K562 (cell line): ENCODE measurements around the gene BBC3. TPM values are rescaled to one million over a fixed set of nuclear protein-coding genes. Genes with fewer than 3 reads are reported as not detected.

Experiments
- CCNT2 ChIP-seq: IDR thresholded peaks from 2 replicates; pipeline ENCODE4 v1.6.1; 2011; ENCODE audit warnings: borderline replicate concordance, low read depth, mild to moderate bottlenecking, moderate library complexity, mixed read lengths, low read length; ENCODE audit not compliant: insufficient read length; ENCODE audit errors: extremely low read depth
- EGR1 ChIP-seq: fragments of 450-650 bp; conservative IDR thresholded peaks from 2 replicates; pipeline ENCODE4 v1.6.1; 2017; ENCODE audit warnings: mild to moderate bottlenecking
- ETV5 ChIP-seq: sonication (generic); formaldehyde crosslinking; IDR thresholded peaks from 2 replicates; pipeline ENCODE4 v1.4.0; 2020; ENCODE audit warnings: low read depth, mild to moderate bottlenecking, missing genetic modification reagents
- MCM3 ChIP-seq: fragments of 450-650 bp; IDR thresholded peaks from 2 replicates; pipeline ENCODE4 v1.6.1; 2016
- MEF2D ChIP-seq: conservative IDR thresholded peaks from 2 replicates; pipeline ENCODE4 v1.6.1; 2016; ENCODE audit warnings: low read depth, missing genetic modification characterization, missing compliant biosample characterization
- TAF7 ChIP-seq: fragments of 450-650 bp; IDR thresholded peaks from 2 replicates; pipeline ENCODE4 v1.6.1; 2016; ENCODE audit warnings: missing genetic modification characterization, missing compliant biosample characterization
- XRCC5 ChIP-seq: fragments of 200-400 bp; formaldehyde crosslinking; IDR thresholded peaks from 2 replicates; pipeline ENCODE4 v1.6.1; 2017; ENCODE audit warnings: low read depth, mild to moderate bottlenecking, low read length
- polyA plus RNA-seq, 8 experiments: library from polyadenylated mRNA; depleted of rRNA in 4 of 8; stranded (reverse) in 5 of 8; unstranded in 3 of 8; fragments of >200 nt; fragmentation: Nextera tagmentation in 2 of 8; fragmentation: Illumina TruSeq in 1 of 8; extraction: Ambion mirVana in 2 of 8; extraction: Trizol in 1 of 8; gene quantifications; 2 replicates each; pipeline versions ENCODE4 v1.2.1 to v1.2.3, GENCODE V29; 2011 to 2014; ENCODE audit warnings: inconsistent platforms in 1 of 8, missing spikeins in 1 of 8
- total RNA-seq, 7 experiments: library from RNA; depleted of rRNA in 6 of 7; stranded (reverse); fragments of >200 nt in 6 of 7; fragmentation: Illumina TruSeq in 2 of 7; extraction: Trizol in 2 of 7; gene quantifications; 2 replicates each; pipeline versions ENCODE4 v1.2.1 to v1.2.3, GENCODE V29; 2011 to 2021; ENCODE audit warnings: low replicate concordance in 1 of 7
- TF ChIP-seq, protein P1 (sequence below): fragments of 200-800 bp; sonication (Bioruptor generic); IDR thresholded peaks from 2 replicates; pipeline ENCODE4 v1.6.1; 2017; ENCODE audit warnings: missing genetic modification characterization, missing compliant biosample characterization
- TF ChIP-seq, protein P2 (sequence below): fragments of 250-450 bp; sonication (Bioruptor Pico); IDR thresholded peaks from 2 replicates; pipeline ENCODE4 v1.9.0; 2021; ENCODE audit warnings: mild to moderate bottlenecking
- TF ChIP-seq, protein P3 (sequence below): sonication (generic); formaldehyde crosslinking; IDR thresholded peaks from 2 replicates; pipeline ENCODE4 v1.8.1; 2023; ENCODE audit warnings: mild to moderate bottlenecking, missing genetic modification reagents
- TF ChIP-seq, protein P4 (sequence below): fragments of 450-650 bp; formaldehyde crosslinking; IDR thresholded peaks from 2 replicates; pipeline ENCODE4 v1.4.0; 2020; ENCODE audit warnings: mild to moderate bottlenecking, moderate library complexity
- TF ChIP-seq, protein P5 (sequence below): sonication (generic); formaldehyde crosslinking; IDR thresholded peaks from 2 replicates; pipeline ENCODE4 v1.8.0; 2023; ENCODE audit warnings: missing genetic modification reagents, mild to moderate bottlenecking, borderline replicate concordance
- TF ChIP-seq, protein P6 (sequence below): sonication (generic); formaldehyde crosslinking; IDR thresholded peaks from 2 replicates; pipeline ENCODE4 v1.8.0; 2022; ENCODE audit warnings: mild to moderate bottlenecking, missing genetic modification reagents

The BBC3 gene
- total and polyA plus RNA-seq, 9 of the 15 experiments (the other 6 are each of a cell fraction or from before 2014, with no cell fraction given), result 0.15 to 30.7 (median 4.8) TPM

DNA sequence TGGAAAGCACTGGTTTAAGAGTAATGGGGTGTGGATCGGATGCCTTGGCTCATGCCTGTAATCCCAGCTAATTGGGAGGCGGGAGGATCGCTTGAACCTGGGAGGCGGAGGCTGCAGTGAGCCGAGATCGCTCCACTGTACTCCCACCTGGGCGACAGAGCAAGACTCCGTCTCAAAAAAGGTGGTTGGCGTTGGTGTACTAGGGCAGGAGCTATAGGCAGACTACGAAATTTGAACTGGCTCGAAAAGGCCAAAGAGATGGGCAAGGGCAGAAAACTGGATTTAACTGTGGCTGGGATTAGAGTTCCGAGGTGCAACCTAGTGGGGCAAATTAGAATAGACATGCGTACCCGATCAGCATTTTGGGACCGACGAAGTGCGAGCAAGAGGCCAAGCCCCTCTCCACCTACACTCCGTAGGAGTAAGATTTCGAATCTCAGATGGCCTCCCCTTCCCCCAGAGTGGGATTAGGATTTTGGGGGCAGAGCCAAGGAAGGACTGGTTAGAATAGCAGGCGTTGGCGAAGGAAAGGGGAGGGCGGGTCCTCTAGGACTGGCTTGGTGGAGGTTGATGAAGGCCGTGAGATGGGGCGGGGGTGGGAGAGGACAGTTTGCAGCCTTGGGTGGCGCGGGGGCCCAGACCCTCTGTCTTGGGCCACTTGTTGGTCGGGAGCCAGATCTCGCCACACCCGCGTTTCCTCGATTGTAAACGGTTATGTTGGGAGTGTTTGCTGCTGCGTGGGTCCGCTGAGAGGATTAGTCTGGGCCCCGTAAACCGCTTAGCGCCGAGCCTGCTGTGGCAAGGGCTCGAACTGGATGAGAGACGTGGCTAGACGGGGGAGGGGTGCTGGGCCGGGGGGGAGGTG is 41.7 kb upstream of the BBC3 start (continued):
- TF ChIP-seq TAF7 (no peak), XRCC5 (no peak), MCM3 (no peak), MEF2D (tag) (no peak), EGR1 (peak; percentile 61; the same call in 1 of the 2 replicates), CCNT2 (no peak), ETV5 (CRISPR knock-in tag) (no peak)
- TF ChIP-seq, protein P1, sequence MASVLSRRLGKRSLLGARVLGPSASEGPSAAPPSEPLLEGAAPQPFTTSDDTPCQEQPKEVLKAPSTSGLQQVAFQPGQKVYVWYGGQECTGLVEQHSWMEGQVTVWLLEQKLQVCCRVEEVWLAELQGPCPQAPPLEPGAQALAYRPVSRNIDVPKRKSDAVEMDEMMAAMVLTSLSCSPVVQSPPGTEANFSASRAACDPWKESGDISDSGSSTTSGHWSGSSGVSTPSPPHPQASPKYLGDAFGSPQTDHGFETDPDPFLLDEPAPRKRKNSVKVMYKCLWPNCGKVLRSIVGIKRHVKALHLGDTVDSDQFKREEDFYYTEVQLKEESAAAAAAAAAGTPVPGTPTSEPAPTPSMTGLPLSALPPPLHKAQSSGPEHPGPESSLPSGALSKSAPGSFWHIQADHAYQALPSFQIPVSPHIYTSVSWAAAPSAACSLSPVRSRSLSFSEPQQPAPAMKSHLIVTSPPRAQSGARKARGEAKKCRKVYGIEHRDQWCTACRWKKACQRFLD (CRISPR knock-in tag), result no peak
- TF ChIP-seq, protein P2, sequence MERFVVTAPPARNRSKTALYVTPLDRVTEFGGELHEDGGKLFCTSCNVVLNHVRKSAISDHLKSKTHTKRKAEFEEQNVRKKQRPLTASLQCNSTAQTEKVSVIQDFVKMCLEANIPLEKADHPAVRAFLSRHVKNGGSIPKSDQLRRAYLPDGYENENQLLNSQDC (CRISPR knock-in tag), result no peak
- TF ChIP-seq, protein P3, sequence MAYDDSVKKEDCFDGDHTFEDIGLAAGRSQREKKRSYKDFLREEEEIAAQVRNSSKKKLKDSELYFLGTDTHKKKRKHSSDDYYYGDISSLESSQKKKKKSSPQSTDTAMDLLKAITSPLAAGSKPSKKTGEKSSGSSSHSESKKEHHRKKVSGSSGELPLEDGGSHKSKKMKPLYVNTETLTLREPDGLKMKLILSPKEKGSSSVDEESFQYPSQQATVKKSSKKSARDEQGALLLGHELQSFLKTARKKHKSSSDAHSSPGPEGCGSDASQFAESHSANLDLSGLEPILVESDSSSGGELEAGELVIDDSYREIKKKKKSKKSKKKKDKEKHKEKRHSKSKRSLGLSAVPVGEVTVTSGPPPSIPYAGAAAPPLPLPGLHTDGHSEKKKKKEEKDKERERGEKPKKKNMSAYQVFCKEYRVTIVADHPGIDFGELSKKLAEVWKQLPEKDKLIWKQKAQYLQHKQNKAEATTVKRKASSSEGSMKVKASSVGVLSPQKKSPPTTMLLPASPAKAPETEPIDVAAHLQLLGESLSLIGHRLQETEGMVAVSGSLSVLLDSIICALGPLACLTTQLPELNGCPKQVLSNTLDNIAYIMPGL (CRISPR knock-in tag), result no peak
- TF ChIP-seq, protein P4, sequence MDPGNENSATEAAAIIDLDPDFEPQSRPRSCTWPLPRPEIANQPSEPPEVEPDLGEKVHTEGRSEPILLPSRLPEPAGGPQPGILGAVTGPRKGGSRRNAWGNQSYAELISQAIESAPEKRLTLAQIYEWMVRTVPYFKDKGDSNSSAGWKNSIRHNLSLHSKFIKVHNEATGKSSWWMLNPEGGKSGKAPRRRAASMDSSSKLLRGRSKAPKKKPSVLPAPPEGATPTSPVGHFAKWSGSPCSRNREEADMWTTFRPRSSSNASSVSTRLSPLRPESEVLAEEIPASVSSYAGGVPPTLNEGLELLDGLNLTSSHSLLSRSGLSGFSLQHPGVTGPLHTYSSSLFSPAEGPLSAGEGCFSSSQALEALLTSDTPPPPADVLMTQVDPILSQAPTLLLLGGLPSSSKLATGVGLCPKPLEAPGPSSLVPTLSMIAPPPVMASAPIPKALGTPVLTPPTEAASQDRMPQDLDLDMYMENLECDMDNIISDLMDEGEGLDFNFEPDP (CRISPR knock-in tag), result no peak
- TF ChIP-seq, protein P5, sequence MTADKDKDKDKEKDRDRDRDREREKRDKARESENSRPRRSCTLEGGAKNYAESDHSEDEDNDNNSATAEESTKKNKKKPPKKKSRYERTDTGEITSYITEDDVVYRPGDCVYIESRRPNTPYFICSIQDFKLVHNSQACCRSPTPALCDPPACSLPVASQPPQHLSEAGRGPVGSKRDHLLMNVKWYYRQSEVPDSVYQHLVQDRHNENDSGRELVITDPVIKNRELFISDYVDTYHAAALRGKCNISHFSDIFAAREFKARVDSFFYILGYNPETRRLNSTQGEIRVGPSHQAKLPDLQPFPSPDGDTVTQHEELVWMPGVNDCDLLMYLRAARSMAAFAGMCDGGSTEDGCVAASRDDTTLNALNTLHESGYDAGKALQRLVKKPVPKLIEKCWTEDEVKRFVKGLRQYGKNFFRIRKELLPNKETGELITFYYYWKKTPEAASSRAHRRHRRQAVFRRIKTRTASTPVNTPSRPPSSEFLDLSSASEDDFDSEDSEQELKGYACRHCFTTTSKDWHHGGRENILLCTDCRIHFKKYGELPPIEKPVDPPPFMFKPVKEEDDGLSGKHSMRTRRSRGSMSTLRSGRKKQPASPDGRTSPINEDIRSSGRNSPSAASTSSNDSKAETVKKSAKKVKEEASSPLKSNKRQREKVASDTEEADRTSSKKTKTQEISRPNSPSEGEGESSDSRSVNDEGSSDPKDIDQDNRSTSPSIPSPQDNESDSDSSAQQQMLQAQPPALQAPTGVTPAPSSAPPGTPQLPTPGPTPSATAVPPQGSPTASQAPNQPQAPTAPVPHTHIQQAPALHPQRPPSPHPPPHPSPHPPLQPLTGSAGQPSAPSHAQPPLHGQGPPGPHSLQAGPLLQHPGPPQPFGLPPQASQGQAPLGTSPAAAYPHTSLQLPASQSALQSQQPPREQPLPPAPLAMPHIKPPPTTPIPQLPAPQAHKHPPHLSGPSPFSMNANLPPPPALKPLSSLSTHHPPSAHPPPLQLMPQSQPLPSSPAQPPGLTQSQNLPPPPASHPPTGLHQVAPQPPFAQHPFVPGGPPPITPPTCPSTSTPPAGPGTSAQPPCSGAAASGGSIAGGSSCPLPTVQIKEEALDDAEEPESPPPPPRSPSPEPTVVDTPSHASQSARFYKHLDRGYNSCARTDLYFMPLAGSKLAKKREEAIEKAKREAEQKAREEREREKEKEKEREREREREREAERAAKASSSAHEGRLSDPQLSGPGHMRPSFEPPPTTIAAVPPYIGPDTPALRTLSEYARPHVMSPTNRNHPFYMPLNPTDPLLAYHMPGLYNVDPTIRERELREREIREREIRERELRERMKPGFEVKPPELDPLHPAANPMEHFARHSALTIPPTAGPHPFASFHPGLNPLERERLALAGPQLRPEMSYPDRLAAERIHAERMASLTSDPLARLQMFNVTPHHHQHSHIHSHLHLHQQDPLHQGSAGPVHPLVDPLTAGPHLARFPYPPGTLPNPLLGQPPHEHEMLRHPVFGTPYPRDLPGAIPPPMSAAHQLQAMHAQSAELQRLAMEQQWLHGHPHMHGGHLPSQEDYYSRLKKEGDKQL (CRISPR knock-in tag), result no peak
- TF ChIP-seq, protein P6, sequence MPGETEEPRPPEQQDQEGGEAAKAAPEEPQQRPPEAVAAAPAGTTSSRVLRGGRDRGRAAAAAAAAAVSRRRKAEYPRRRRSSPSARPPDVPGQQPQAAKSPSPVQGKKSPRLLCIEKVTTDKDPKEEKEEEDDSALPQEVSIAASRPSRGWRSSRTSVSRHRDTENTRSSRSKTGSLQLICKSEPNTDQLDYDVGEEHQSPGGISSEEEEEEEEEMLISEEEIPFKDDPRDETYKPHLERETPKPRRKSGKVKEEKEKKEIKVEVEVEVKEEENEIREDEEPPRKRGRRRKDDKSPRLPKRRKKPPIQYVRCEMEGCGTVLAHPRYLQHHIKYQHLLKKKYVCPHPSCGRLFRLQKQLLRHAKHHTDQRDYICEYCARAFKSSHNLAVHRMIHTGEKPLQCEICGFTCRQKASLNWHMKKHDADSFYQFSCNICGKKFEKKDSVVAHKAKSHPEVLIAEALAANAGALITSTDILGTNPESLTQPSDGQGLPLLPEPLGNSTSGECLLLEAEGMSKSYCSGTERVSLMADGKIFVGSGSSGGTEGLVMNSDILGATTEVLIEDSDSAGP (CRISPR knock-in tag), result no peak
